Upper lobe of left lung (tissue), 4 donors: Measurements from ENCODE around the gene LIX1L.
A peak's percentile ranks its signal among the peaks of the same experiment; 100 is the strongest.

Experiments used
- POLR2A ChIP-seq, 4 donors: fragments of 450-650 bp; IDR thresholded peaks; one replicate each; pipeline ENCODE4 v1.5.1; 2016 to 2017; ENCODE audit warnings: antibody characterized with exemption in 4 of 4, mild to moderate bottlenecking in 2 of 4
- POLR2AphosphoS5 ChIP-seq, 2 donors: sonication (generic); formaldehyde crosslinking; IDR thresholded peaks; one replicate each; pipeline ENCODE4 v1.5.1; 2017; ENCODE audit warnings: antibody characterized with exemption in 2 of 2
- TF ChIP-seq, protein P1 (sequence below), 6 experiments: fragments of 450-650 bp in 4 of 6; fragments of 200-600 bp in 2 of 6; sonication (generic) in 2 of 6; IDR thresholded peaks; one replicate each; pipeline ENCODE4 v1.5.1; 2016 to 2019; ENCODE audit warnings: antibody characterized with exemption in 6 of 6

DNA sequence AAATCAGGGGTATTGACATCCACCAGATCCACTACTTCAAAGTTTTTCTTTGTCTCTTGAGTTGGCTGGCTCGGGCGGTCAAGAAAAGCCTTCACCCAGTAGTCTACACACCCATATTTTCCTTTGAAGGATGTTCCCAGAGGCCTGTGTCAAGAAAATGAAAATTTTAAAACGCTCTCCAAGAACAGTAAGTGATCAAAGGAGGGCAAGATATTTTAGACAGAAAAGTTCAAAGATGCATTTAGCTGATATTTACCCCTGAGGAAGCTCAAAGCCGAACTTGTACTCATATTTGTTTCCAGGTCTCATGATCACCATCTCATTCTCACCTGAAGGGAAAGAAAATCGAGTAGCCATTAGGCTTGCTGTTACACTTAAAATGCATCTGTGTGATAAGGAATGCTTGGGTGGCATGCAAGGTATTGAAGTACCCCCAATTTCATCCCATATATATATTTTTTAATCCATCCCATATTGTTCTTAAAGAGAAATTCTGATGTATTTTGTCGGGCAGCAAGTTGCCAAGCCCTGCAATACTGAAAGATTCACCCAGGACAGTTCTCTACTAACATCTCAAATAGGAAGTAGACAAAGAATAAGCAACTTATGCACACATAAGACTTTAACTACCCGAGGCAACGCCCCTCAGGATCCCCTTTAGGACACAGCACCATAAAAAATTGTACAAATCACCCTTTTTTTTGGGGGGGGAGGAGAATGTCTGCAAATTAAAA, 37.5 kb upstream of the LIX1L start:
- TF ChIP-seq, protein P1, sequence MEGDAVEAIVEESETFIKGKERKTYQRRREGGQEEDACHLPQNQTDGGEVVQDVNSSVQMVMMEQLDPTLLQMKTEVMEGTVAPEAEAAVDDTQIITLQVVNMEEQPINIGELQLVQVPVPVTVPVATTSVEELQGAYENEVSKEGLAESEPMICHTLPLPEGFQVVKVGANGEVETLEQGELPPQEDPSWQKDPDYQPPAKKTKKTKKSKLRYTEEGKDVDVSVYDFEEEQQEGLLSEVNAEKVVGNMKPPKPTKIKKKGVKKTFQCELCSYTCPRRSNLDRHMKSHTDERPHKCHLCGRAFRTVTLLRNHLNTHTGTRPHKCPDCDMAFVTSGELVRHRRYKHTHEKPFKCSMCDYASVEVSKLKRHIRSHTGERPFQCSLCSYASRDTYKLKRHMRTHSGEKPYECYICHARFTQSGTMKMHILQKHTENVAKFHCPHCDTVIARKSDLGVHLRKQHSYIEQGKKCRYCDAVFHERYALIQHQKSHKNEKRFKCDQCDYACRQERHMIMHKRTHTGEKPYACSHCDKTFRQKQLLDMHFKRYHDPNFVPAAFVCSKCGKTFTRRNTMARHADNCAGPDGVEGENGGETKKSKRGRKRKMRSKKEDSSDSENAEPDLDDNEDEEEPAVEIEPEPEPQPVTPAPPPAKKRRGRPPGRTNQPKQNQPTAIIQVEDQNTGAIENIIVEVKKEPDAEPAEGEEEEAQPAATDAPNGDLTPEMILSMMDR (IDR thresholded peaks at IDR 0.05): no peak
- TF ChIP-seq POLR2AphosphoS5 (IDR thresholded peaks at IDR 0.05) (peak in 1 of 2 donors; percentile 60), POLR2A (IDR thresholded peaks at IDR 0.05) (peak in 1 of 4 donors; percentile 26)
